Measurements from ENCODE around the gene ARID4B. TPM values are rescaled to one million over a fixed set of nuclear protein-coding genes. Genes with fewer than 3 reads are reported as not detected.

Gene ARID4B
- total RNA-seq, 1 experiment from 2014 or later, result 48.7 TPM

DNA sequence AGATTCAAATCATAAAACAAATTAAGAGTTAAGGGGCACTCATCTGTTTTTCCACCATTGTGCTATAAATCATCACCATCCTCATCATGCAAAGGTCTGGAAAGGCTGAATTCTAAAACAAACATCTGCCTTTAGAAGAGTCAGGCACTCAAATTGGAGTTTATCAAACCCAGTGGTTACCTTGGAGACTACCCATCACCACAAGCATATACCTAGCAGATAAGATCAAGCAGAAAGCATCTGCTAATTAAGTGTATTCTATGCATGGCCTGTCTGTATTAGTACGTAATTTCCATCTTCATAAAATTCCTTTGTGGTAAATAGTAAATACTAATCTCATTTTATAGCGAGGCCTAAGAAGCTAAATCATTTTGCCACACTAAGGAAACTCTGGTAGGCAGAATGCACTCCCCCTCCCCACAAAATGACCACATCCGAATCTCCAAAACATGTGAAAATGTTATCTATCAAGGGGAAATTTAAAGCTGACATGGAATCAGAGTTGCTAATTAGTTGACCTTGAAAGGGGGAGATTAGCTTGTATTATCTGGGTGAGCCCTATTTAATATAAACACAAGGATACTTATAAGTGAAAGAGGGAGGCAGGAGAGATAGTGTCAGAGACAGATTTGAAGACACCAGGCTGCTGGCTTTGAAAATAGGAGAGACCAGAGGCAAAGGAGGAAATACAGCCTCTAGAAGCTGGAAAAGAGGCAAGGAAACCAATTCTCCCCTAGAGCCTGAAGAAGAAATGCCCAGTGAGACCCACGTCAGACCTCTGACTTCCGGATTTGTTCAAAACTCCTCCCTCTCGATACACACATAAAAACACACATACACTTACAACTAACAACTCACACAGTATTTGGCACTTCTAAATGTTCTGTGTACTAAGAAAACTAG lies 23.2 kb downstream of the ARID4B start:
- peaks cover 7% of the 10 kb centered on the region for H3K36me3 Mint-ChIP-seq (ENCODE audit: insufficient read depth, unreplicated experiment)
- BruUV-seq (replicated peaks), result no TSS peak
- H3K9me3 Mint-ChIP-seq (ENCODE audit: unreplicated experiment), result no peaks in the 10 kb centered on the region
- POLR2A ChIA-PET, result interaction anchor here (0.8 to 2.3 kb wide), 6 partner anchors 9 to 63 kb away, joined by 3 to 12 read pairs (median 4); partner anchors contain the start of gene TBCE
- peaks cover 21% of the 10 kb centered on the region for H3K4me1 Mint-ChIP-seq (ENCODE audit: insufficient read depth, unreplicated experiment)
- peak overlapping the region; percentile 28 for H3K27ac Mint-ChIP-seq (ENCODE audit: low read depth, unreplicated experiment)
- no peak overlapping the region for H3K4me3 Mint-ChIP-seq (ENCODE audit: unreplicated experiment)
- CTCF ChIA-PET, result interaction anchor here (0.6 to 1.5 kb wide), 8 partner anchors 8 to 112 kb away, joined by 3 to 5 read pairs (median 3); no protein-coding TSS in a partner anchor
- TF ChIP-seq, protein P1, sequence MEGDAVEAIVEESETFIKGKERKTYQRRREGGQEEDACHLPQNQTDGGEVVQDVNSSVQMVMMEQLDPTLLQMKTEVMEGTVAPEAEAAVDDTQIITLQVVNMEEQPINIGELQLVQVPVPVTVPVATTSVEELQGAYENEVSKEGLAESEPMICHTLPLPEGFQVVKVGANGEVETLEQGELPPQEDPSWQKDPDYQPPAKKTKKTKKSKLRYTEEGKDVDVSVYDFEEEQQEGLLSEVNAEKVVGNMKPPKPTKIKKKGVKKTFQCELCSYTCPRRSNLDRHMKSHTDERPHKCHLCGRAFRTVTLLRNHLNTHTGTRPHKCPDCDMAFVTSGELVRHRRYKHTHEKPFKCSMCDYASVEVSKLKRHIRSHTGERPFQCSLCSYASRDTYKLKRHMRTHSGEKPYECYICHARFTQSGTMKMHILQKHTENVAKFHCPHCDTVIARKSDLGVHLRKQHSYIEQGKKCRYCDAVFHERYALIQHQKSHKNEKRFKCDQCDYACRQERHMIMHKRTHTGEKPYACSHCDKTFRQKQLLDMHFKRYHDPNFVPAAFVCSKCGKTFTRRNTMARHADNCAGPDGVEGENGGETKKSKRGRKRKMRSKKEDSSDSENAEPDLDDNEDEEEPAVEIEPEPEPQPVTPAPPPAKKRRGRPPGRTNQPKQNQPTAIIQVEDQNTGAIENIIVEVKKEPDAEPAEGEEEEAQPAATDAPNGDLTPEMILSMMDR (IDR thresholded peaks at IDR 0.05; ENCODE audit: unreplicated experiment), result no peak
- DNase-seq (ENCODE audit: unreplicated experiment), result no peak
- H3K27me3 Mint-ChIP-seq (ENCODE audit: insufficient read depth, unreplicated experiment), result no peaks in the 10 kb centered on the region
- intact Hi-C loops (cut with micrococcal nuclease), result no loop called here

DNA sequence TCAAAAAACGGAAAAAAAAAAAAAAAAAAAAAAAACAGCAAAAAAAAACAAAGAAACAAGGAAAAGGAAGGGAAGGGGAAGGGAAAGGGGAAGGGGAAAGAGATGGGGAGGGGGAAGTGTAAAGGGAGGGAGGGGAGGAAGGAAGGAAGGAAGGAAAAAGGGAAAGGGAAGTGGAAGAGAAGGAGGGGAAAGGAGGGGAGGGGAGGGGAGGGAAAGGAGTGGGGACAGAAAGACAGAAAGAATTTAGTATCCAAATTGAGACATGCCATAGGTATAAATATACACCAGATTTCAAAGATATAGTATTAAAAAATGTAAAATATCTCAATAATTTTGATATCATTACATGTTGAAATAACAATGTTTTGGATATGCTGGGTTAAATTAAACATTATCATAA lies 25.8 kb downstream of the ARID4B start:
- no TSS peak for BruUV-seq (replicated peaks)
- Mint-ChIP-seq H3K36me3 (ENCODE audit: insufficient read depth, unreplicated experiment) (peaks cover 7% of the 10 kb centered on the region), H3K27me3 (ENCODE audit: insufficient read depth, unreplicated experiment) (no peaks in the 10 kb centered on the region)

DNA sequence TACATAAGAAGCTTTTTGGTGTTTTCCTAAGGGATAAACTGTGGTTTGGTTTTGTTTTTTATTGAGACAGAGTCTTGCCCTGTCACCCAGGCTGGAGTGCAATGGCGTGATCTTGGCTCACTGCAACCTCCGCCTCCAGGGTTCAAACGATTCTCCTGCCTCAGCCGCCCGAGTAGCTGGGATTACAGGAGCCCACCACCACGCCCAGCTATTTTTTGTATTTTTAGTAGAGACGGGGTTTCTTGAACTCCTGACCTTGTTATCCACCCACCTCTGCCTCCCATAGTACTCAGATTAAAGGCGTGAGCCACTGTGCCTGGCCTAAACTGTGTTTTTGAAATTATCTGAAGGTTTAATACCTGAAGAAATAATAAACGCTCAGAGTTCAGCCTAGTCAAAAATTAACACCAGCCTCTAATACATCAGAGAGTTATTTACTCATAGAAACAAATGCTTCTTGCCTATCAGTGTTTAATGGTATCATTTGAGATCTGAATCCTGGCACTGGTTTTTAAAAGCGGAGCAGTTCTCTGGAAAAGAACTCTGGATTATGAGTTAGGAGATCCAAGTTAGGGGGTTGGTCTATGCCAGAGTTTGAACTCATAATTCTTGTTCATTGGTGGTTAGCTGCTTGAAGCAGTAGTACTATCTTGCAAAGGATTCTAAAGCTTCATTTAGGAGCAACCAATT lies 28.7 kb downstream of the ARID4B start:
- DNase-seq (ENCODE audit: unreplicated experiment), result no peak
- peaks cover 7% of the 10 kb centered on the region for H3K36me3 Mint-ChIP-seq (ENCODE audit: insufficient read depth, unreplicated experiment)
- BruUV-seq (replicated peaks), result no TSS peak
- H3K27ac Mint-ChIP-seq (ENCODE audit: low read depth, unreplicated experiment), result no peak overlapping the region
- H3K4me1 Mint-ChIP-seq (ENCODE audit: insufficient read depth, unreplicated experiment), result peaks cover 17% of the 10 kb centered on the region
- intact Hi-C loops (cut with micrococcal nuclease), result no loop called here
- no peak overlapping the region for H3K4me3 Mint-ChIP-seq (ENCODE audit: unreplicated experiment)
- no peaks in the 10 kb centered on the region for H3K27me3 Mint-ChIP-seq (ENCODE audit: insufficient read depth, unreplicated experiment)
- CTCF ChIA-PET, result interaction anchor here (0.7 to 2.1 kb wide), 3 partner anchors 12 to 25 kb away, joined by 3 to 8 read pairs (median 4); no protein-coding TSS in a partner anchor
- POLR2A ChIA-PET, result interaction anchor here (0.6 to 1.5 kb wide), 7 partner anchors 15 to 618 kb away, joined by 3 to 5 read pairs (median 3); no protein-coding TSS in a partner anchor
- TF ChIP-seq, protein P1 (IDR thresholded peaks at IDR 0.05; ENCODE audit: unreplicated experiment), result no peak
- H3K9me3 Mint-ChIP-seq (ENCODE audit: unreplicated experiment), result peaks cover 7% of the 10 kb centered on the region

More for the DNA sequence above, 25.8 kb downstream of the ARID4B start:
- TF ChIP-seq, protein P1 (IDR thresholded peaks at IDR 0.05; ENCODE audit: unreplicated experiment), result no peak
- Mint-ChIP-seq H3K27ac (ENCODE audit: low read depth, unreplicated experiment) (no peak overlapping the region), H3K4me3 (ENCODE audit: unreplicated experiment) (no peak overlapping the region), H3K4me1 (ENCODE audit: insufficient read depth, unreplicated experiment) (peaks cover 23% of the 10 kb centered on the region), H3K9me3 (ENCODE audit: unreplicated experiment) (peaks cover 7% of the 10 kb centered on the region)
- CTCF ChIA-PET, result no interaction called here
- intact Hi-C loops (cut with micrococcal nuclease), result no loop called here
- no peak for DNase-seq (ENCODE audit: unreplicated experiment)
- POLR2A ChIA-PET, result interaction anchor here (1.2 kb wide), 1 partner anchor 28 kb away, joined by 3 read pairs; no protein-coding TSS in a partner anchor

DNA sequence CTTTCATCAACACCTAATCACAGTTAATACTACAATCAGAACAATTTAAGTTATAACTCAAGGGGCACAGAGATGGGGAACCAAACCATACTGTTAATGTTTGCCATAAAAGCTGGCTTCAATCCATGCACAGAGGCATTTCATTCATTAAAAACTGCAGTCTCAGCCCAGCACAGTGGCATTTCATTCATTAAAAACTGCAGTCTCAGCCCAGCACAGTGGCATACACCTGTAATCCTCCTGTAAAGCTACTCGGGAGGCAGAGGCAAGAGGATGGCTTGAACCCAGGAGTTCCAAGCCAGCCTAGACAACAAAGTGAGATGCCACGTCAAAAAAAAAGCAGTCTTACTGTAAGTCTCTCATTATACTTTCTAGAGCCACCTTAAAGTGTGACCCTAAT lies 29.2 kb downstream of the ARID4B start:
- H3K27ac Mint-ChIP-seq (ENCODE audit: low read depth, unreplicated experiment), result no peak overlapping the region
- CTCF ChIA-PET, result interaction anchor here (0.7 to 2.1 kb wide), 3 partner anchors 12 to 26 kb away, joined by 3 to 8 read pairs (median 4); no protein-coding TSS in a partner anchor
- DNase-seq (ENCODE audit: unreplicated experiment), result no peak
- H3K27me3 Mint-ChIP-seq (ENCODE audit: insufficient read depth, unreplicated experiment), result no peaks in the 10 kb centered on the region
- H3K4me3 Mint-ChIP-seq (ENCODE audit: unreplicated experiment), result no peak overlapping the region
- POLR2A ChIA-PET, result interaction anchor here (0.6 to 1.5 kb wide), 7 partner anchors 15 to 619 kb away, joined by 3 to 5 read pairs (median 3); no protein-coding TSS in a partner anchor
- peaks cover 7% of the 10 kb centered on the region for H3K36me3 Mint-ChIP-seq (ENCODE audit: insufficient read depth, unreplicated experiment)
- no TSS peak for BruUV-seq (replicated peaks)
- intact Hi-C loops (cut with micrococcal nuclease), result no loop called here
- peaks cover 7% of the 10 kb centered on the region for H3K9me3 Mint-ChIP-seq (ENCODE audit: unreplicated experiment)
- H3K4me1 Mint-ChIP-seq (ENCODE audit: insufficient read depth, unreplicated experiment), result peaks cover 17% of the 10 kb centered on the region
- TF ChIP-seq, protein P1 (IDR thresholded peaks at IDR 0.05; ENCODE audit: unreplicated experiment), result no peak

All from MCF 10A (cell line).